ENCODE measurements around the gene AHNAK.
A peak's percentile ranks its signal among the peaks of the same experiment; 100 is the strongest.

The AHNAK gene

GRCh38 chr11:62393061-62393611 is 153.5 kb downstream of the AHNAK start:
- no peak overlapping the region for H3K27ac ChIP-seq
- no peak overlapping the region for H3K4me2 ChIP-seq
- no peak overlapping the region for H3K4me3 ChIP-seq (IDR thresholded peaks at IDR 0.05; ENCODE audit: insufficient read depth, low read depth, low read length)
- no peaks in the 10 kb centered on the region for H3K36me3 ChIP-seq (ENCODE audit: insufficient read depth)
- no peak overlapping the region for H3K9ac ChIP-seq
- peaks cover 28% of the 10 kb centered on the region for H3K4me1 ChIP-seq (ENCODE audit: low read depth, poor library complexity, severe bottlenecking)
- peaks cover 8% of the 10 kb centered on the region; the same call in 1 of the 2 replicates for H3K27me3 ChIP-seq (ENCODE audit: insufficient read depth, low read depth)
- TF ChIP-seq CTCF (conservative IDR thresholded peaks at IDR 0.05; ENCODE audit: low read depth, low read length), result peak; percentile 53
- H4K20me1 ChIP-seq (ENCODE audit: insufficient read depth), result no peaks in the 10 kb centered on the region
- H3K79me2 ChIP-seq (ENCODE audit: insufficient read depth, low read depth), result no peaks in the 10 kb centered on the region
- no peak overlapping the region for H2AFZ ChIP-seq (ENCODE audit: low read depth)

DNA sequence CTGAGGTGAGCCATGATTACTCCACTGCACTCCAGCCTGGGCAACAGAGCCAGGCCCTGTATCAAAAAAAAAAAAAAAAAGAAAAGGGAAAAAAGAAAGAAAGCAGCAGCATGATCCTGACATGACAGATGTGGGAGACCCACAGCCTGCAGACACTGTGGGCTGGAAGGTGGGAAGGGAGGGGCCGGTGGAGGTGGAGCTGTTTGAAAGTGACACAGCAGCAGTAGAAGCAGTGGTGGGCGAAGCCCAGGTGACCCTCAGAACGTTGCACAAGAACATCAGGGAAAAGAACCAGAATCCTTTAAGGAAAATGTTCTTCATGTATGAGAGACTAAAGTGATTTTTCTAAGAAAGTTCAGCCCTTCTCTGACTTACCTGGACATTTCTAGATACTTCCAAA is 154.1 kb downstream of the AHNAK start:
- TF ChIP-seq CTCF (conservative IDR thresholded peaks at IDR 0.05; ENCODE audit: low read depth, low read length), result no peak
- Histone ChIP-seq H3K9ac (no peak overlapping the region), H4K20me1 (ENCODE audit: insufficient read depth) (no peaks in the 10 kb centered on the region), H3K4me2 (no peak overlapping the region), H3K4me3 (IDR thresholded peaks at IDR 0.05; ENCODE audit: insufficient read depth, low read depth, low read length) (no peak overlapping the region), H3K27ac (no peak overlapping the region), H3K36me3 (ENCODE audit: insufficient read depth) (no peaks in the 10 kb centered on the region), H3K4me1 (ENCODE audit: low read depth, poor library complexity, severe bottlenecking) (peaks cover 34% of the 10 kb centered on the region), H3K27me3 (ENCODE audit: insufficient read depth, low read depth) (peaks cover 13% of the 10 kb centered on the region), H3K79me2 (ENCODE audit: insufficient read depth, low read depth) (no peaks in the 10 kb centered on the region), H2AFZ (ENCODE audit: low read depth) (no peak overlapping the region)

DNA sequence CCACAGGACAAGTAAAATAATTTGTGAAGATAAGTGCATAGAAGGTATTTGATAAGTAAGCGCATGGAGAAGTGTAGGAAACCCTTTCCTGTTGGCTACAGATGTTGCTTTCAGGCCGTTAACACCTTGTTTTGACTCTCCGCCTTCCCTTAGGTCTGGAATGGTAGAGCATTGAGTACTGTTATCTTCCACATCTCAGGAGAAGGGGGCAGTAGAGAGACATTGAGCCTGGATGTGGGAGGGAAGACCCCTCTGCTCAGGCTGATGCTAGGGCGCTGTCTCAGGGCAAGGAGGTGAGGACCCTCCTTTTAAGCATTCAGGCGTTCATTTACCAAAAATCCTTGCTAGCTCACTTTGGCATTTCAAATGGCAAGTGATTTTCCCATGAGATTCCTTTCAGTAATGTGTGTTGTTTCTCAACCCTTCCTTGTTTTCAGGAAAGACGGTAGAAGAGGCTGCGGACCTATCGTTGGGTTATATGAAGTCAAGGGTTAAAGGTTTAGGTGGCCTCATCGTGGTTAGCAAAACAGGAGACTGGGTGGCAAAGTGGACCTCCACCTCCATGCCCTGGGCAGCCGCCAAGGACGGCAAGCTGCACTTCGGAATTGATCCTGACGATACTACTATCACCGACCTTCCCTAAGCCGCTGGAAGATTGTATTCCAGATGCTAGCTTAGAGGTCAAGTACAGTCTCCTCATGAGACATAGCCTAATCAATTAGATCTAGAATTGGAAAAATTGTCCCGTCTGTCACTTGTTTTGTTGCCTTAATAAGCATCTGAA is 154.8 kb downstream of the AHNAK start:
- no peaks in the 10 kb centered on the region for H4K20me1 ChIP-seq (ENCODE audit: insufficient read depth)
- no peak overlapping the region for H2AFZ ChIP-seq (ENCODE audit: low read depth)
- H3K9ac ChIP-seq, result no peak overlapping the region
- no peak overlapping the region for H3K4me3 ChIP-seq (IDR thresholded peaks at IDR 0.05; ENCODE audit: insufficient read depth, low read depth, low read length)
- H3K4me1 ChIP-seq (ENCODE audit: low read depth, poor library complexity, severe bottlenecking), result peaks cover 41% of the 10 kb centered on the region
- no peak overlapping the region for H3K27ac ChIP-seq
- no peaks in the 10 kb centered on the region for H3K79me2 ChIP-seq (ENCODE audit: insufficient read depth, low read depth)
- H3K4me2 ChIP-seq, result no peak overlapping the region
- peaks cover 13% of the 10 kb centered on the region for H3K27me3 ChIP-seq (ENCODE audit: insufficient read depth, low read depth)
- H3K36me3 ChIP-seq (ENCODE audit: insufficient read depth), result no peaks in the 10 kb centered on the region
- TF ChIP-seq CTCF (conservative IDR thresholded peaks at IDR 0.05; ENCODE audit: low read depth, low read length), result no peak

DNA sequence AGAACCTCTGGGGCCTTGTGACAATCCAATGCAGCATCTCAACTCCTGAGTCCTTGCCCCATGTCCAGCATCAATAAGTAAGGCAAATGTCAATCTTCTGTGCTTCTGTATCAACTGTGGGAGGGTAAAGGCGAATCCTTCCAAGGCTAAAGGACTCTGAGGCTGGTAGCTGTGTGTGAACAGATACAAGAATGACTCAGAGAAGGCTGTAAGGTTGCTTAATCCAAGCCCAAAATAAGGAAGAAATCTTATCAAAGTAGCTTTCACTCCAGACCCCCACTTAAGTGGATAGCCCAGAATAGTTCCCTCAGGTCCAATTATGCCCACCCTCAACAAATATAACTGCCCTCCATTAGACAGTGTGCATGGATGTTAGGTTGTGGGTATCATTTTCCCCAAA is 155.9 kb downstream of the AHNAK start:
- Histone ChIP-seq H3K27me3 (ENCODE audit: insufficient read depth, low read depth) (peaks cover 13% of the 10 kb centered on the region), H3K27ac (no peak overlapping the region), H3K9ac (no peak overlapping the region), H3K4me2 (no peak overlapping the region), H3K36me3 (ENCODE audit: insufficient read depth) (no peaks in the 10 kb centered on the region), H3K4me1 (ENCODE audit: low read depth, poor library complexity, severe bottlenecking) (peaks cover 52% of the 10 kb centered on the region), H4K20me1 (ENCODE audit: insufficient read depth) (no peaks in the 10 kb centered on the region), H2AFZ (ENCODE audit: low read depth) (no peak overlapping the region), H3K4me3 (IDR thresholded peaks at IDR 0.05; ENCODE audit: insufficient read depth, low read depth, low read length) (no peak overlapping the region), H3K79me2 (ENCODE audit: insufficient read depth, low read depth) (no peaks in the 10 kb centered on the region)
- no peak for TF ChIP-seq CTCF (conservative IDR thresholded peaks at IDR 0.05; ENCODE audit: low read depth, low read length)
